ENCODE measurements around the gene PLCB1. TPM values are rescaled to one million over a fixed set of nuclear protein-coding genes. Genes with fewer than 3 reads are reported as not detected.
"Not testable (repeated sequence)": the region's sequence is repeated elsewhere in the genome, so short reads cannot be mapped to it uniquely, and the experiment has no call there.

Gene PLCB1
- total and polyA plus RNA-seq, 2 donors (not counting 1 experiment from before 2014, with no cell fraction given): 13.4 to 23.3 TPM

DNA sequence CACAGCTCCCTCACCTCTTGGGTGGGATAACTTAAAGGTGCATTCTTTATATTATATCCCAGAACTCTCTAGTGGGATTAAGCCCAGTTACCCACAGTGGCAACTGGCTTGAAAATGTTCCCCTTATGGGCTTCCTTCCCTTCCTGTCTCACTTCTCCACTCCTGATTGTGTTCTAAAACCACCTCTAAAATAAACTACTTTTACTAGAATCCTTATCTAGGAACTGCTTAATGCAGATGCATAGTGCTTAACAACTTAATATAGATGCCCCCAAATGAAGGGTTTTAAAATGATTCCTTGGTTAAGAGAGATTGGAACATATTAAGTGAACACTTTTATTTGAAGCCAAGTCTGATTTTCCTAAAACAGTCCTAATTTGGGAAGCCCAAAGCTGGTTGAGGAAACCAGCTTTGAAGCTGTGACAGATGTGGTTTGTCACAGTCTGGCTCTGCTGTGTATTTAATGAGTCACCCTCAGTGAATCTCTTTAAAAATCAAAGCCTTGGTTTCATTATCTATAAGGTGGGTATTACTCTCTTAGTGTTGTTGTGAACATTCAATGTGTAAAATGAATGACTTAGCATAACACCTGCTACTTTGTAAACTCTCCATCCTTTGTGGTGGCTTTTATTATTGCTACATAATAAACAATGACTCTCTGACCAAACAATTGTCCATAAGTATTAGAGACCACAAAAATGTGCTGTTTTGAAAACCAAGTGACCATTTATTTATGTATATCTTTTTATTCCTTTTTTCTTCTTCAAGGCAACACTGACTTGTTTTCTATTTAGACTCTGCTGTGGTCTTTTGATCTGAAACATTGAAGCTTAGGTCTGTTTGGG is 24.4 kb downstream of the PLCB1 start:
- Histone ChIP-seq H3K4me1 (ENCODE audit: control insufficient read depth, extremely low read depth, insufficient read depth, low read length) (peaks cover 11% of the 10 kb centered on the region), H3K4me3 (replicated peaks in 1 of 4; ENCODE audit: control extremely low read depth in 1 of 4, insufficient read depth in 1 of 4, low read depth in 3 of 4, low read length in 4 of 4) (no peak overlapping the region), H3K4me2 (ENCODE audit: extremely low read depth, insufficient read depth, low read length) (peak overlapping the region; percentile 65), H3K27ac (ENCODE audit: insufficient read depth, low read length) (peak overlapping the region; percentile 2), H2AFZ (ENCODE audit: low read length) (no peak overlapping the region), H3K79me2 (ENCODE audit: control insufficient read depth, insufficient read depth, low read length) (no peaks in the 10 kb centered on the region), H3K9ac (ENCODE audit: insufficient read depth, low read length) (no peak overlapping the region), H3K27me3 (ENCODE audit: control insufficient read depth, insufficient read depth, low read length) (no peaks in the 10 kb centered on the region), H3K36me3 (ENCODE audit: control insufficient read depth, insufficient read depth, low read length) (no peaks in the 10 kb centered on the region), H3K9me3 (ENCODE audit: control insufficient read depth, insufficient read depth, low read depth, low read length) (no peaks in the 10 kb centered on the region), H4K20me1 (ENCODE audit: control insufficient read depth, extremely low read depth, insufficient read depth, low read length) (no peaks in the 10 kb centered on the region)
- peak; percentile 52 to 67 for DNase-seq (ENCODE audit: low read depth in 2 of 2)
- TF ChIP-seq, protein P1, sequence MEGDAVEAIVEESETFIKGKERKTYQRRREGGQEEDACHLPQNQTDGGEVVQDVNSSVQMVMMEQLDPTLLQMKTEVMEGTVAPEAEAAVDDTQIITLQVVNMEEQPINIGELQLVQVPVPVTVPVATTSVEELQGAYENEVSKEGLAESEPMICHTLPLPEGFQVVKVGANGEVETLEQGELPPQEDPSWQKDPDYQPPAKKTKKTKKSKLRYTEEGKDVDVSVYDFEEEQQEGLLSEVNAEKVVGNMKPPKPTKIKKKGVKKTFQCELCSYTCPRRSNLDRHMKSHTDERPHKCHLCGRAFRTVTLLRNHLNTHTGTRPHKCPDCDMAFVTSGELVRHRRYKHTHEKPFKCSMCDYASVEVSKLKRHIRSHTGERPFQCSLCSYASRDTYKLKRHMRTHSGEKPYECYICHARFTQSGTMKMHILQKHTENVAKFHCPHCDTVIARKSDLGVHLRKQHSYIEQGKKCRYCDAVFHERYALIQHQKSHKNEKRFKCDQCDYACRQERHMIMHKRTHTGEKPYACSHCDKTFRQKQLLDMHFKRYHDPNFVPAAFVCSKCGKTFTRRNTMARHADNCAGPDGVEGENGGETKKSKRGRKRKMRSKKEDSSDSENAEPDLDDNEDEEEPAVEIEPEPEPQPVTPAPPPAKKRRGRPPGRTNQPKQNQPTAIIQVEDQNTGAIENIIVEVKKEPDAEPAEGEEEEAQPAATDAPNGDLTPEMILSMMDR (conservative IDR thresholded peaks at IDR 0.05 in 1 of 2, IDR thresholded peaks at IDR 0.05 in 1 of 2; ENCODE audit: low read depth in 1 of 2, low read length in 2 of 2): no peak
- no peak for TF ChIP-seq EZH2 (IDR thresholded peaks at IDR 0.05; ENCODE audit: low read length, missing control alignments)

- peaks cover 11% of the 10 kb centered on the region for H3K4me1 ChIP-seq (ENCODE audit: control insufficient read depth, extremely low read depth, insufficient read depth, low read length)
- not testable (repeated sequence) for H3K4me2 ChIP-seq (ENCODE audit: extremely low read depth, insufficient read depth, low read length); H3K79me2 ChIP-seq (ENCODE audit: control insufficient read depth, insufficient read depth, low read length); H3K4me3 ChIP-seq (replicated peaks in 1 of 4; ENCODE audit: control extremely low read depth in 1 of 4, insufficient read depth in 1 of 4, low read depth in 3 of 4, low read length in 4 of 4); H3K9me3 ChIP-seq (ENCODE audit: control insufficient read depth, insufficient read depth, low read depth, low read length); H4K20me1 ChIP-seq (ENCODE audit: control insufficient read depth, extremely low read depth, insufficient read depth, low read length); H3K27me3 ChIP-seq (ENCODE audit: control insufficient read depth, insufficient read depth, low read length); H3K27ac ChIP-seq (ENCODE audit: insufficient read depth, low read length); H2AFZ ChIP-seq (ENCODE audit: low read length); H3K36me3 ChIP-seq (ENCODE audit: control insufficient read depth, insufficient read depth, low read length); H3K9ac ChIP-seq (ENCODE audit: insufficient read depth, low read length); DNase-seq (ENCODE audit: low read depth in 2 of 2)
Measured at GRCh38 chr20:8159217-8159616, 27.2 kb downstream of the PLCB1 start.

DNA sequence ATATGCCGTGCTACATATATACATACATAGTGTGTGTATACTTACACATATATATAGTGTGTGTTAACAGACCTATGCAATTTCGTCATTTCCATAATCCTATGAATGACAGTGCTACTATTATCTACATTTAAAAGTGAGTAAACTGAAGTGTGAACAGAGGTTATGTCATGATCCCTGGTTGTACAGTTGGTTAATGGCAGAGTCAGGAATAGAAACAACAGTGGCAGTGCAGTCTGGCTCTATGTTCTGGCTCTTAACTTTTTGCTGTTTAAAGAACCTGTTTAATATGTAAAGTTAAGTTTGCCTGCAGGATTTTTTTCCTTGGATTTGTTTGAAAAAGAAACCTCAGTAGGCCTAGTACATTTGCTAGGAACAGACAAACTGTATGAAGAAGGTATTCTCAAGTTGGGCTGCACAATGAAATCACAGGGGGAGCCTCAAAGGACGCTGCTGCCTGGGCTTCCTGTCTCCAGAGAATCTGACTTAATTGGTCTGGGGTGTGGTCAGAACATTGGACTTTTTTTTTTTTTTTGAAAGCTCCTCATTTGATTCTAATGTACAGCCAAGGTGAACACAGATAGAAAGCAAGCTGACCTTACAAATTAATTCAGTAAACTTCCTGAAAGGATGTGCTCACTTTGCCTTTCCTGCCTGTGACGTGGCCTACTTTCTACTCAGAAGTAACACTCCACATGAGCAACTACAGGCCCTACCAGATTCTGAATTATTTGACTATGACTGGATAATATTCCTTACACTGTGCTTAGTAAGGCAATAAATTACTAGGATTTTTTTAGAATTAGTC is 29.4 kb downstream of the PLCB1 start:
- peak in 1 of 2 donors; percentile 36 for DNase-seq (ENCODE audit: low read depth in 2 of 2)
- no peak overlapping the region for H2AFZ ChIP-seq (ENCODE audit: low read length)

More for the DNA sequence above, 29.4 kb downstream of the PLCB1 start:
- H3K9me3 ChIP-seq (ENCODE audit: control insufficient read depth, insufficient read depth, low read depth, low read length): no peaks in the 10 kb centered on the region
- H4K20me1 ChIP-seq (ENCODE audit: control insufficient read depth, extremely low read depth, insufficient read depth, low read length): no peaks in the 10 kb centered on the region
- TF ChIP-seq EZH2 (IDR thresholded peaks at IDR 0.05; ENCODE audit: low read length, missing control alignments): no peak
- TF ChIP-seq, protein P1 (conservative IDR thresholded peaks at IDR 0.05 in 1 of 2, IDR thresholded peaks at IDR 0.05 in 1 of 2; ENCODE audit: low read depth in 1 of 2, low read length in 2 of 2): no peak
- H3K36me3 ChIP-seq (ENCODE audit: control insufficient read depth, insufficient read depth, low read length): no peaks in the 10 kb centered on the region
- peaks cover under 1% of the 10 kb centered on the region for H3K4me1 ChIP-seq (ENCODE audit: control insufficient read depth, extremely low read depth, insufficient read depth, low read length)
- H3K27me3 ChIP-seq (ENCODE audit: control insufficient read depth, insufficient read depth, low read length): no peaks in the 10 kb centered on the region
- no peak overlapping the region for H3K27ac ChIP-seq (ENCODE audit: insufficient read depth, low read length)
- H3K4me2 ChIP-seq (ENCODE audit: extremely low read depth, insufficient read depth, low read length): no peak overlapping the region
- no peak overlapping the region for H3K4me3 ChIP-seq (replicated peaks in 1 of 4; ENCODE audit: control extremely low read depth in 1 of 4, insufficient read depth in 1 of 4, low read depth in 3 of 4, low read length in 4 of 4)
- no peak overlapping the region for H3K9ac ChIP-seq (ENCODE audit: insufficient read depth, low read length)
- no peaks in the 10 kb centered on the region for H3K79me2 ChIP-seq (ENCODE audit: control insufficient read depth, insufficient read depth, low read length)
